ENCODE measurements around the gene PXDC1.

DNA sequence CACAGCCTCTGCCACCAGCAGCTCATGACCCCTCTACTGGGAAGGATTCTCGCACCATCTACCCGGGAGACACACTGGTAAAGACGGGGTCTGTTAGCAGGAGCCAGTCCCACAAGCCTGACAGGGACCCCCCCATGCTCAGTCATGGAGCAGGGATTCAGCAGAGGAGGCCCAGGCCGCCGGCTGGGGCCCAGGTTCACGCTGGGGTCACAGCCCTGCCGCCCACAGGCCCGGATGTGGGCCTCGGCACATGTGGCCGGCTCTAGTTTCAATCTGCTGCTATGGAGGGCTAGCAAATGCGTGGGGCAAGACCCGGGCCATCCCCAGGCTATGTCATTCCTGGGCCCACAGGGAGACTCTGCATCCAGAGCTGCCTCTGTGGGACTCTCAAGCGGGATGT lies 25.1 kb downstream of the PXDC1 start:
- TF ChIP-seq, protein P1, sequence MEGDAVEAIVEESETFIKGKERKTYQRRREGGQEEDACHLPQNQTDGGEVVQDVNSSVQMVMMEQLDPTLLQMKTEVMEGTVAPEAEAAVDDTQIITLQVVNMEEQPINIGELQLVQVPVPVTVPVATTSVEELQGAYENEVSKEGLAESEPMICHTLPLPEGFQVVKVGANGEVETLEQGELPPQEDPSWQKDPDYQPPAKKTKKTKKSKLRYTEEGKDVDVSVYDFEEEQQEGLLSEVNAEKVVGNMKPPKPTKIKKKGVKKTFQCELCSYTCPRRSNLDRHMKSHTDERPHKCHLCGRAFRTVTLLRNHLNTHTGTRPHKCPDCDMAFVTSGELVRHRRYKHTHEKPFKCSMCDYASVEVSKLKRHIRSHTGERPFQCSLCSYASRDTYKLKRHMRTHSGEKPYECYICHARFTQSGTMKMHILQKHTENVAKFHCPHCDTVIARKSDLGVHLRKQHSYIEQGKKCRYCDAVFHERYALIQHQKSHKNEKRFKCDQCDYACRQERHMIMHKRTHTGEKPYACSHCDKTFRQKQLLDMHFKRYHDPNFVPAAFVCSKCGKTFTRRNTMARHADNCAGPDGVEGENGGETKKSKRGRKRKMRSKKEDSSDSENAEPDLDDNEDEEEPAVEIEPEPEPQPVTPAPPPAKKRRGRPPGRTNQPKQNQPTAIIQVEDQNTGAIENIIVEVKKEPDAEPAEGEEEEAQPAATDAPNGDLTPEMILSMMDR (IDR thresholded peaks at IDR 0.05; ENCODE audit: low read depth, low read length, missing input control) = no peak
- TF ChIP-seq EGR1 (IDR thresholded peaks at IDR 0.05; ENCODE audit: low read depth in 2 of 2) = no peak
- no peak for TF ChIP-seq HNF4G (IDR thresholded peaks at IDR 0.05)
- TF ChIP-seq, protein P2, sequence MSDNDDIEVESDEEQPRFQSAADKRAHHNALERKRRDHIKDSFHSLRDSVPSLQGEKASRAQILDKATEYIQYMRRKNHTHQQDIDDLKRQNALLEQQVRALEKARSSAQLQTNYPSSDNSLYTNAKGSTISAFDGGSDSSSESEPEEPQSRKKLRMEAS (IDR thresholded peaks at IDR 0.05) = no peak
- TF ChIP-seq, protein P3, sequence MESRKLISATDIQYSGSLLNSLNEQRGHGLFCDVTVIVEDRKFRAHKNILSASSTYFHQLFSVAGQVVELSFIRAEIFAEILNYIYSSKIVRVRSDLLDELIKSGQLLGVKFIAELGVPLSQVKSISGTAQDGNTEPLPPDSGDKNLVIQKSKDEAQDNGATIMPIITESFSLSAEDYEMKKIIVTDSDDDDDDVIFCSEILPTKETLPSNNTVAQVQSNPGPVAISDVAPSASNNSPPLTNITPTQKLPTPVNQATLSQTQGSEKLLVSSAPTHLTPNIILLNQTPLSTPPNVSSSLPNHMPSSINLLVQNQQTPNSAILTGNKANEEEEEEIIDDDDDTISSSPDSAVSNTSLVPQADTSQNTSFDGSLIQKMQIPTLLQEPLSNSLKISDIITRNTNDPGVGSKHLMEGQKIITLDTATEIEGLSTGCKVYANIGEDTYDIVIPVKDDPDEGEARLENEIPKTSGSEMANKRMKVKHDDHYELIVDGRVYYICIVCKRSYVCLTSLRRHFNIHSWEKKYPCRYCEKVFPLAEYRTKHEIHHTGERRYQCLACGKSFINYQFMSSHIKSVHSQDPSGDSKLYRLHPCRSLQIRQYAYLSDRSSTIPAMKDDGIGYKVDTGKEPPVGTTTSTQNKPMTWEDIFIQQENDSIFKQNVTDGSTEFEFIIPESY (IDR thresholded peaks at IDR 0.05) = no peak
- TF ChIP-seq JUND (IDR thresholded peaks at IDR 0.05) = no peak
- TF ChIP-seq, protein P4, sequence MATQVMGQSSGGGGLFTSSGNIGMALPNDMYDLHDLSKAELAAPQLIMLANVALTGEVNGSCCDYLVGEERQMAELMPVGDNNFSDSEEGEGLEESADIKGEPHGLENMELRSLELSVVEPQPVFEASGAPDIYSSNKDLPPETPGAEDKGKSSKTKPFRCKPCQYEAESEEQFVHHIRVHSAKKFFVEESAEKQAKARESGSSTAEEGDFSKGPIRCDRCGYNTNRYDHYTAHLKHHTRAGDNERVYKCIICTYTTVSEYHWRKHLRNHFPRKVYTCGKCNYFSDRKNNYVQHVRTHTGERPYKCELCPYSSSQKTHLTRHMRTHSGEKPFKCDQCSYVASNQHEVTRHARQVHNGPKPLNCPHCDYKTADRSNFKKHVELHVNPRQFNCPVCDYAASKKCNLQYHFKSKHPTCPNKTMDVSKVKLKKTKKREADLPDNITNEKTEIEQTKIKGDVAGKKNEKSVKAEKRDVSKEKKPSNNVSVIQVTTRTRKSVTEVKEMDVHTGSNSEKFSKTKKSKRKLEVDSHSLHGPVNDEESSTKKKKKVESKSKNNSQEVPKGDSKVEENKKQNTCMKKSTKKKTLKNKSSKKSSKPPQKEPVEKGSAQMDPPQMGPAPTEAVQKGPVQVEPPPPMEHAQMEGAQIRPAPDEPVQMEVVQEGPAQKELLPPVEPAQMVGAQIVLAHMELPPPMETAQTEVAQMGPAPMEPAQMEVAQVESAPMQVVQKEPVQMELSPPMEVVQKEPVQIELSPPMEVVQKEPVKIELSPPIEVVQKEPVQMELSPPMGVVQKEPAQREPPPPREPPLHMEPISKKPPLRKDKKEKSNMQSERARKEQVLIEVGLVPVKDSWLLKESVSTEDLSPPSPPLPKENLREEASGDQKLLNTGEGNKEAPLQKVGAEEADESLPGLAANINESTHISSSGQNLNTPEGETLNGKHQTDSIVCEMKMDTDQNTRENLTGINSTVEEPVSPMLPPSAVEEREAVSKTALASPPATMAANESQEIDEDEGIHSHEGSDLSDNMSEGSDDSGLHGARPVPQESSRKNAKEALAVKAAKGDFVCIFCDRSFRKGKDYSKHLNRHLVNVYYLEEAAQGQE (IDR thresholded peaks at IDR 0.05) = no peak
- TF ChIP-seq SP1 (IDR thresholded peaks at IDR 0.05) = no peak
- no peak for TF ChIP-seq YY1 (IDR thresholded peaks at IDR 0.05)
- no peak for TF ChIP-seq RAD21 (IDR thresholded peaks at IDR 0.05)
- TF ChIP-seq, protein P5, sequence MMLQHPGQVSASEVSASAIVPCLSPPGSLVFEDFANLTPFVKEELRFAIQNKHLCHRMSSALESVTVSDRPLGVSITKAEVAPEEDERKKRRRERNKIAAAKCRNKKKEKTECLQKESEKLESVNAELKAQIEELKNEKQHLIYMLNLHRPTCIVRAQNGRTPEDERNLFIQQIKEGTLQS (IDR thresholded peaks at IDR 0.05) = no peak
- no peak for TF ChIP-seq TAF1 (conservative IDR thresholded peaks at IDR 0.05)

Measured in liver (tissue), 3 donors.